GM12878 (cell line): ENCODE data around the gene GRIA2. TPM values are rescaled to one million over a fixed set of nuclear protein-coding genes. Genes with fewer than 3 reads are reported as not detected.
A peak's percentile ranks its signal among the peaks of the same experiment; 100 is the strongest.

Experiments used
- ATAC-seq: fragments of 200-7000 bp; cut with Tn5 transposase; 3 replicates; pipeline ENCODE4 v1.9.1; 2020; ENCODE audit warnings: mild to moderate bottlenecking, moderate library complexity
- BruUV-seq: library from RNA; stranded (reverse); fragments of 400-500 nt; replicated peaks from 2 replicates; lab custom pipeline; 2021; lab: Mats Ljungman, UMichigan
- CTCF ChIA-PET: fragments of 300-600 bp; sonication (Branson Sonifier 250); formaldehyde crosslinking; extraction: SDS; loops from one replicate; lab custom pipeline; 2021; ENCODE audit warnings: inconsistent platforms; lab: Yijun Ruan, JAX
- POLR2A ChIA-PET: fragments of 350-600 bp; formaldehyde crosslinking; extraction: SDS; loops from one replicate; lab custom pipeline; 2021; ENCODE audit warnings: inconsistent platforms; lab: Charles Lee
- RAD21 ChIA-PET: fragments of 300-600 bp; sonication (Branson Sonifier 250); formaldehyde crosslinking; loops from one replicate; lab custom pipeline; 2023; ENCODE audit warnings: antibody characterized with exemption; ENCODE audit not compliant: unreplicated experiment; lab: Charles Lee
- SMC1A ChIA-PET: fragments of 300-600 bp; sonication (Branson Sonifier 250); formaldehyde crosslinking; loops from one replicate; lab custom pipeline; 2023; ENCODE audit not compliant: unreplicated experiment, uncharacterized antibody; lab: Charles Lee
- DNase-seq: peaks from one replicate; pipeline ENCODE4 v3.0.0-alpha.2; 2011; ENCODE audit warnings: low read depth, low spot score
- FAIRE-seq: peaks from 3 replicates; lab custom pipeline; 2011; peaks lifted over from hg19 to GRCh38; lab: Jason Lieb, UNC
- H2AFZ ChIP-seq: 2 replicates; pipeline ENCODE4 v1.6.0; 2011; ENCODE audit warnings: low read depth, low read length, control low read depth; ENCODE audit not compliant: control insufficient read depth
- H3K27ac ChIP-seq: 2 replicates; pipeline ENCODE4 v1.5.1; 2011; ENCODE audit warnings: control low read depth; ENCODE audit not compliant: control insufficient read depth, insufficient read depth
- H3K27me3 ChIP-seq, 2 experiments: replicated peaks in 1 of 2; 2 replicates each; pipeline versions ENCODE4 v1.6.0 to v1.6.1; 2011; ENCODE audit warnings: low read length in 1 of 2; ENCODE audit not compliant: control insufficient read depth in 2 of 2, insufficient read depth in 2 of 2
- H3K36me3 ChIP-seq, 2 experiments: 2 replicates each; pipeline ENCODE4 v1.5.1; 2011; ENCODE audit warnings: low read length in 1 of 2; ENCODE audit not compliant: control insufficient read depth in 2 of 2, insufficient read depth in 2 of 2
- H3K4me1 ChIP-seq: 2 replicates; pipeline ENCODE4 v1.6.1; 2011; ENCODE audit warnings: mild to moderate bottlenecking, low read length, moderate library complexity, mixed read lengths; ENCODE audit not compliant: control insufficient read depth, insufficient read depth
- H3K4me2 ChIP-seq: 2 replicates; pipeline ENCODE4 v1.6.0; 2011; ENCODE audit warnings: control low read depth; ENCODE audit not compliant: control insufficient read depth, insufficient read depth
- H3K4me3 ChIP-seq: fragments of 200-600 bp; sonication (generic); 2 replicates; pipeline ENCODE4 v1.5.1; 2016
- H3K79me2 ChIP-seq: 2 replicates; pipeline ENCODE4 v1.6.0; 2011; ENCODE audit warnings: low read length; ENCODE audit not compliant: control insufficient read depth, insufficient read depth
- H3K9ac ChIP-seq: 2 replicates; pipeline ENCODE4 v1.8.0; 2011; ENCODE audit warnings: low read length, control low read depth, mixed read lengths; ENCODE audit not compliant: control insufficient read depth, insufficient read depth
- H3K9me3 ChIP-seq: replicated peaks from 3 replicates; pipeline ENCODE4 v1.5.1; 2011; ENCODE audit warnings: mild to moderate bottlenecking, low read length; ENCODE audit not compliant: control insufficient read depth, insufficient read depth
- H4K20me1 ChIP-seq: 2 replicates; pipeline ENCODE4 v1.6.0; 2011; ENCODE audit not compliant: control insufficient read depth, insufficient read depth
- BMI1 ChIP-seq: fragments of 450-650 bp; IDR thresholded peaks from 2 replicates; pipeline ENCODE4 v1.6.1; 2016; ENCODE audit warnings: mild to moderate bottlenecking, moderate library complexity, borderline replicate concordance
- CEBPZ ChIP-seq: fragments of 150-350 bp; IDR thresholded peaks from 2 replicates; pipeline ENCODE4 v1.6.1; 2016; ENCODE audit warnings: low read depth, low read length
- CTCF ChIP-seq, 3 experiments: IDR thresholded peaks in 2 of 3; conservative IDR thresholded peaks in 1 of 3; 2 replicates each; pipeline ENCODE4 v1.5.1; 2011; ENCODE audit warnings: low read depth in 3 of 3, low read length in 3 of 3, mild to moderate bottlenecking in 3 of 3, control low read depth in 2 of 3, moderate library complexity in 2 of 3, inconsistent platforms in 1 of 3, mixed read lengths in 1 of 3; ENCODE audit not compliant: control insufficient read depth in 2 of 3, insufficient read depth in 1 of 3; ENCODE audit errors: extremely low read depth in 1 of 3
- E2F8 ChIP-seq: fragments of 450-650 bp; IDR thresholded peaks from 2 replicates; pipeline ENCODE4 v1.6.1; 2018; ENCODE audit warnings: mild to moderate bottlenecking, low read depth, moderate library complexity; ENCODE audit not compliant: partially characterized antibody
- HDAC6 ChIP-seq: fragments of 200-600 bp; sonication (generic); IDR thresholded peaks from one replicate; pipeline ENCODE4 v1.8.0; 2017; ENCODE audit warnings: antibody characterized with exemption; ENCODE audit not compliant: unreplicated experiment
- PKNOX1 ChIP-seq: fragments of 450-650 bp; IDR thresholded peaks from 2 replicates; pipeline ENCODE4 v1.6.1; 2016; ENCODE audit warnings: mild to moderate bottlenecking
- RAD21 ChIP-seq: IDR thresholded peaks from 2 replicates; pipeline ENCODE4 v1.6.1; 2011; ENCODE audit warnings: mild to moderate bottlenecking, low read depth, low read length, moderate library complexity; ENCODE audit not compliant: insufficient read depth
- SMC3 ChIP-seq: IDR thresholded peaks from 2 replicates; pipeline ENCODE4 v1.6.1; 2011; ENCODE audit warnings: low read length, improper control_type of control experiment, borderline replicate concordance
- TCF12 ChIP-seq: IDR thresholded peaks from 2 replicates; pipeline ENCODE4 v1.6.1; 2011; ENCODE audit warnings: low read depth, mild to moderate bottlenecking, low read length
- YY1 ChIP-seq: IDR thresholded peaks from 2 replicates; pipeline ENCODE4 v1.6.1; 2011; ENCODE audit warnings: low read depth, mild to moderate bottlenecking, low read length
- WGBS: methylation state at CpG from one replicate; pipeline ENCODE4 v1.1.6; 2016; ENCODE audit warnings: low lambda C conversion rate; ENCODE audit not compliant: insufficient replicate concordance, insufficient coverage; ENCODE audit errors: missing lambda C conversion rate; 5-methylcytosine and 5-hydroxymethylcytosine counted together
- in situ Hi-C: fragments of 300-500 bp; cut with MboI; formaldehyde crosslinking; loops from 9 replicates; pipeline ENCODE4 v1.14.3; 2018; ENCODE audit warnings: mixed read lengths
- intact Hi-C: fragments of 100-400 bp; cut with micrococcal nuclease; formaldehyde crosslinking; loops from one replicate; pipeline ENCODE4 v1.14.2; 2022; ENCODE audit not compliant: unreplicated experiment
- polyA plus RNA-seq, 11 experiments: library from polyadenylated mRNA; depleted of rRNA in 4 of 11; unstranded in 6 of 11; stranded (reverse) in 5 of 11; fragments of >200 nt; fragmentation: Nextera tagmentation in 4 of 11; fragmentation: Illumina TruSeq in 1 of 11; extraction: Ambion mirVana in 4 of 11; extraction: Trizol in 1 of 11; gene quantifications; 1 replicate in 1 of 11; 2 replicates in 10 of 11; pipeline versions ENCODE4 v1.2.1 to v1.2.3, GENCODE V29; 2011 to 2016; ENCODE audit warnings: inconsistent platforms in 2 of 11, missing spikeins in 2 of 11, low read depth in 1 of 11
- total RNA-seq, 4 experiments: library from RNA; depleted of rRNA in 3 of 4; stranded (reverse); fragments of >200 nt in 3 of 4; fragmentation: Illumina TruSeq in 1 of 4; extraction: Trizol in 1 of 4; gene quantifications; 2 replicates each; pipeline versions ENCODE4 v1.2.1 to v1.2.3, GENCODE V29; 2013 to 2021

GRIA2 gene
- total and polyA plus RNA-seq, 10 of the 15 experiments (the other 5 are each of a cell fraction or from before 2014, with no cell fraction given): under 0.01 TPM; not detected in 9

GRCh38 chr4:157204634-157205244, 15.8 kb upstream of the GRIA2 start:
- in situ Hi-C loops: no loop called here
- H3K79me2 ChIP-seq: no peaks in the 10 kb centered on the region
- CTCF ChIA-PET: interaction anchor here (0.5 to 1.4 kb wide), 9 partner anchors 8 to 1416 kb away, joined by 3 to 4 read pairs (median 3); no protein-coding TSS in a partner anchor

More at GRCh38 chr4:157204634-157205244, 15.8 kb upstream of the GRIA2 start:
- H3K9ac ChIP-seq: no peak overlapping the region
- TF ChIP-seq BMI1 (no peak), HDAC6 (no peak), CEBPZ (no peak), PKNOX1 (no peak), E2F8 (no peak), SMC3 (peak; percentile 42; the same call in 1 of the 2 replicates), TCF12 (no peak), CTCF (IDR thresholded peaks at IDR 0.05 in 2 of 3, conservative IDR thresholded peaks at IDR 0.05 in 1 of 3; ENCODE audit: control insufficient read depth in 2 of 3, extremely low read depth in 1 of 3, insufficient read depth in 1 of 3, low read depth in 3 of 3, low read length in 3 of 3) (peak; percentile 53 to 72 (median 68)), YY1 (0 out of 2 replicates have a peak, but pooled peaks have one; percentile 26), RAD21 (peak; percentile 55)
- no peaks in the 10 kb centered on the region for H3K9me3 ChIP-seq
- H3K27me3 ChIP-seq: no peaks in the 10 kb centered on the region
- H2AFZ ChIP-seq: no peak overlapping the region
- no peaks in the 10 kb centered on the region for H3K4me1 ChIP-seq
- POLR2A ChIA-PET: no interaction called here
- ATAC-seq: peak; percentile 84
- H4K20me1 ChIP-seq: no peaks in the 10 kb centered on the region
- DNase-seq: no peak
- no peak overlapping the region for H3K27ac ChIP-seq
- no peak overlapping the region for H3K4me2 ChIP-seq
- FAIRE-seq: no peak
- no peak overlapping the region for H3K4me3 ChIP-seq
- 58% methylated on average over 17 of the region's 17 CpGs for WGBS
- RAD21 ChIA-PET: interaction anchor here (0.7 to 2.3 kb wide), 2 partner anchors 13 to 730 kb away, joined by 3 to 9 read pairs; no protein-coding TSS in a partner anchor
- intact Hi-C loops: loop anchor here (10.0 kb wide), 2 partner anchors 730 to 1250 kb away; partner anchors contain the start of gene CTSO
- BruUV-seq: no TSS peak
- H3K36me3 ChIP-seq: no peaks in the 10 kb centered on the region
- SMC1A ChIA-PET: interaction anchor here (1.0 kb wide), 1 partner anchor 1036 kb away, joined by 4 read pairs; no protein-coding TSS in a partner anchor
